Measurements from ENCODE around the gene LRBA. TPM values are rescaled to one million over a fixed set of nuclear protein-coding genes. Genes with fewer than 3 reads are reported as not detected.
"Not testable (repeated sequence)": the region's sequence is repeated elsewhere in the genome, so short reads cannot be mapped to it uniquely, and the experiment has no call there.

Gene LRBA
- total RNA-seq, 1 donor from 2014 or later, result 66.2 TPM

DNA sequence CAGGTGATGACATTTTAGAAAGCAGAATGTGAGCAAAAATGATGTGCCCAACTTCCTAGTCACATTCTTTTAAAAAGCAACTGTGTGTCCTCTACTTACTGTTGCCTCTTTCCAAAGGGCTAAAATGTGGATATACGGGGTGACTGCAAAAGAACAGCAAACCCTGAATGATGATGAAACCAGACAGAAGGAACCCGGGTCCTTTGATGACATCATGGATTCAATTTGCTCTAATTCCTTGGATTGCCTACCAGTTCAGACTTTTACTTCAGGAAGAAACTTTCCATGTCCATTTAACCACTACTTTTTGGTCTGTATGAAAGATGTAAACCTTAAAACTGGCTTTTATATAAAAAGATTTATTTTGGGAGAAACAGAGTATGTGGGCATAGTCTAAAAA lies 624.0 kb downstream of the LRBA start:
- H3K9me3 Mint-ChIP-seq, result peaks cover 13% of the 10 kb centered on the region
- no peaks in the 10 kb centered on the region for H3K27me3 Mint-ChIP-seq (ENCODE audit: low read depth)
- no peak overlapping the region for H3K27ac Mint-ChIP-seq
- H3K4me3 Mint-ChIP-seq, result no peak overlapping the region
- TF ChIP-seq, protein P1, sequence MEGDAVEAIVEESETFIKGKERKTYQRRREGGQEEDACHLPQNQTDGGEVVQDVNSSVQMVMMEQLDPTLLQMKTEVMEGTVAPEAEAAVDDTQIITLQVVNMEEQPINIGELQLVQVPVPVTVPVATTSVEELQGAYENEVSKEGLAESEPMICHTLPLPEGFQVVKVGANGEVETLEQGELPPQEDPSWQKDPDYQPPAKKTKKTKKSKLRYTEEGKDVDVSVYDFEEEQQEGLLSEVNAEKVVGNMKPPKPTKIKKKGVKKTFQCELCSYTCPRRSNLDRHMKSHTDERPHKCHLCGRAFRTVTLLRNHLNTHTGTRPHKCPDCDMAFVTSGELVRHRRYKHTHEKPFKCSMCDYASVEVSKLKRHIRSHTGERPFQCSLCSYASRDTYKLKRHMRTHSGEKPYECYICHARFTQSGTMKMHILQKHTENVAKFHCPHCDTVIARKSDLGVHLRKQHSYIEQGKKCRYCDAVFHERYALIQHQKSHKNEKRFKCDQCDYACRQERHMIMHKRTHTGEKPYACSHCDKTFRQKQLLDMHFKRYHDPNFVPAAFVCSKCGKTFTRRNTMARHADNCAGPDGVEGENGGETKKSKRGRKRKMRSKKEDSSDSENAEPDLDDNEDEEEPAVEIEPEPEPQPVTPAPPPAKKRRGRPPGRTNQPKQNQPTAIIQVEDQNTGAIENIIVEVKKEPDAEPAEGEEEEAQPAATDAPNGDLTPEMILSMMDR (IDR thresholded peaks at IDR 0.05; ENCODE audit: unreplicated experiment), result no peak
- H3K36me3 Mint-ChIP-seq, result peaks cover 15% of the 10 kb centered on the region
- DNase-seq (ENCODE audit: low spot score in 2 of 2, unreplicated experiment in 2 of 2), result no peak
- peaks cover 5% of the 10 kb centered on the region for H3K4me1 Mint-ChIP-seq

DNA sequence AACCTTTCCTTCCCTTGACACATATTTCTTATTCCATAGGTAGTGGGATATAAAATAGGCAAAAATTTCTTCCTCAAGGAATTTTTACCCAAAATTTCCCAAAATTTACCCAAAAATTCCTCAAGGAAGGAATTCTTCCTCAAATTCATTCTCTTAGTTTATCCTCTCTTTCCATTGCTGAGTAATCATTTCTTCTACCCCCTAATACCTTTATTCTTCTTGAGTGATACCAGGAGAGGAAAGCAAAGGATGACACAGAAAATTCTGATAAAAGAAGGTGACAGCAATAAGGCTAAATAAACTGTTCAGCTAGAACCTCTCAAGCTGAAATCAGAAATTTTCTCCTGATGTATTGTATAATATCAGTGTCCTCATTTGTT lies 624.6 kb downstream of the LRBA start:
- TF ChIP-seq, protein P1 (IDR thresholded peaks at IDR 0.05; ENCODE audit: unreplicated experiment), result no peak
- peaks cover 13% of the 10 kb centered on the region for H3K9me3 Mint-ChIP-seq

DNA sequence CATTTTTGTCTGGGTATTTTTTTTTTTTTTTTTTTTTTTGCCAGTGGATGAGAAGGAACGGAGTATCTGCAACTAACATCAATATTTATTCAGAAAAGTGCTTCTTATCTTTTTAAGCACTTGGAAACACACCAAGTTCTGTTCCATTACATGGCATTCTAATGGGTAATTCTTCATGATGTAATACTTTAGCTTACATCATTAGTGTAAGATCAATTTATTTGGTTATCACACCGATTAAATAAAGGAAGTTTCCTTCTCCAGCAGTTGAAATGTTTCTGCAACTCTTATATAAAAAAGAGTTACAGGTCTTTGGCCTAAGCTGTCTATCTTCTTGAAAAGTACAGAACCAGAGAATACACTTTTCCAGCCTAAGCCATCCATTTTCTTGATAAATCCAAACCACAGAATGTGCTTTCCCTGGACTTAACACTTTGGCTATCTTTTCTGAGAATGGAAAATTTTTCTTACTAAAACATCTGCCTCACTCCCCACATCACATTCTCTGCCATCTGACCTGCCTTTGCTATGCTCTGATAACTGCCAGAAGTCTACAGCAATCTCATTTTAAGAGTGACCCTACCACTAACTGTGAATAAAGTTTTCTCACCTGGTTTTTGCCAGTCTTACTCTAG lies 625.1 kb downstream of the LRBA start:
- TF ChIP-seq, protein P1 (IDR thresholded peaks at IDR 0.05; ENCODE audit: unreplicated experiment), result no peak
- peaks cover 15% of the 10 kb centered on the region for H3K36me3 Mint-ChIP-seq
- no peak overlapping the region for H3K4me3 Mint-ChIP-seq
- peaks cover 10% of the 10 kb centered on the region for H3K4me1 Mint-ChIP-seq
- no peaks in the 10 kb centered on the region for H3K27me3 Mint-ChIP-seq (ENCODE audit: low read depth)
- DNase-seq (ENCODE audit: low spot score in 2 of 2, unreplicated experiment in 2 of 2), result no peak
- H3K9me3 Mint-ChIP-seq, result peaks cover 13% of the 10 kb centered on the region
- H3K27ac Mint-ChIP-seq, result no peak overlapping the region

More for the DNA sequence above, 624.6 kb downstream of the LRBA start:
- Mint-ChIP-seq H3K27me3 (ENCODE audit: low read depth) (no peaks in the 10 kb centered on the region), H3K4me3 (no peak overlapping the region), H3K27ac (no peak overlapping the region), H3K36me3 (peaks cover 15% of the 10 kb centered on the region), H3K4me1 (peaks cover 7% of the 10 kb centered on the region)
- no peak for DNase-seq (ENCODE audit: low spot score in 2 of 2, unreplicated experiment in 2 of 2)

DNA sequence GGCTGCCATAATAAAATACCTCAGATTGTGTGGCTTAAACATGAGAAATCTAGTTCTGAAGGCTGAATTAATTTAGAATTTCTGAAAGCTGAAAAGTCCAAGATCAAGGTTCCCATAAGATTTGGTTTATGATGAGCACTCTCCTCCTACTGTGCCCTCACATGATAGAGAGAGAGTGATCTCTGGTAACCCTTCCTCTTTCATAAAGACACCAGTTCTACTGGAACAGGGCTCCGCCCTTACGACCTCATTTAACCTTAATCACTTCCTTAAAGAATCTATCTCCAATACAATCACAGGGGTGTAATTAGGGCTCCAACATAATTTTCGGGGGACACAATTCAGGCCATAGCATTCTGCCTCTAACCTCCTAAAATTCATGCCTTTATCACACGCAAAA lies 627.1 kb downstream of the LRBA start:
- Mint-ChIP-seq H3K36me3 (peaks cover 10% of the 10 kb centered on the region), H3K4me1 (peaks cover 10% of the 10 kb centered on the region), H3K27ac (no peak overlapping the region), H3K27me3 (ENCODE audit: low read depth) (no peaks in the 10 kb centered on the region), H3K4me3 (no peak overlapping the region), H3K9me3 (peaks cover 8% of the 10 kb centered on the region)
- DNase-seq (ENCODE audit: low spot score in 2 of 2, unreplicated experiment in 2 of 2), result no peak
- TF ChIP-seq, protein P1 (IDR thresholded peaks at IDR 0.05; ENCODE audit: unreplicated experiment), result no peak

DNA sequence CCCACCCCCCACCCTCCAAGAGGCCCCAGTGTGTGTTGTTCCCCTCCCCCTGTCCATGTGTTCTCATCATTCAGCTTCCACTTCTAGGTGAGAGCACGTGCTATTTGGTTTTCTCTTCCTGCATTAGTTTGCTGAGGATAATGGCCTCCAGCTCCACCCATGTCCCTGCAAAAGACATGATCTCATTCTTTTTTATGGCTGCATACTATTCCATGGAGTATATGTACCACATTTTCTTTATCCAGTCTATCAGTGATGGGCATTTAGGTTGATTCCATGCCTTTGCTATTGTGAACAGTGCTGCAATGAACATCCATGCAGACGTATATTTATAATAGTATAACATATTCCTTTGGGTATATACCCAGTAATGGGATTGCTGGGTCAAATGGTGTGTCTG lies 628.7 kb downstream of the LRBA start:
- DNase-seq (ENCODE audit: low spot score in 2 of 2, unreplicated experiment in 2 of 2); H3K27me3 Mint-ChIP-seq (ENCODE audit: low read depth); H3K36me3 Mint-ChIP-seq; H3K9me3 Mint-ChIP-seq; H3K27ac Mint-ChIP-seq; H3K4me3 Mint-ChIP-seq; H3K4me1 Mint-ChIP-seq: not testable (repeated sequence)

DNA sequence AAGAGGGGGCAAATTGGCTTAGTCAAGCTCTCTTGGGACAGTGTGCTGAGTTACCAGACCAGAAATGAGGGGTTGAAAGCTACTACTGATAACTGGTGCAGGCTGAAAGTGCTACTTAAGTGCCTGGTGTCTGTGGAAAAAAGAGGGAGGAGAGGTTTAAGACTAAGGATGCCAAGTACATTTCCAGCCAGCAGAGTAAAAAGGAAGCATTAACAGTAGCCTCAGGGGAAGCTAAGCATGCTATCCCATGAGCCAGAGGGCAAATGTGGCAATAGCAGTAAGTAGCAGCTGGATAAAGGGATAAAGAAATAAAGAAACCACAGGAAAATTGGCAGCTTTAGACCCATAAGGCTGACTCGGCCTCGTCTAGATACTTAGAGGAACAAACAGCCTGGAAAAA lies 629.5 kb downstream of the LRBA start:
- Mint-ChIP-seq H3K4me3 (no peak overlapping the region), H3K9me3 (peaks cover 3% of the 10 kb centered on the region), H3K4me1 (peaks cover 10% of the 10 kb centered on the region), H3K36me3 (no peaks in the 10 kb centered on the region), H3K27me3 (ENCODE audit: low read depth) (no peaks in the 10 kb centered on the region), H3K27ac (peak overlapping the region; percentile 32)
- TF ChIP-seq, protein P1 (IDR thresholded peaks at IDR 0.05; ENCODE audit: unreplicated experiment), result no peak
- DNase-seq (ENCODE audit: low spot score in 2 of 2, unreplicated experiment in 2 of 2), result no peak
